Activated T-helper 1 cell treated with Interleukin-2 at 50 U/mL for 16 hours (primary cell): ENCODE measurements around the gene RASSF4.
"Not testable (repeated sequence)": the region's sequence is repeated elsewhere in the genome, so short reads cannot be mapped to it uniquely, and the experiment has no call there.

Experiments used
- DNase-seq: peaks from one replicate; pipeline ENCODE4 v3.0.0-alpha.2; 2020; ENCODE audit warnings: low read depth

RASSF4 gene

GRCh38 chr10:45006276-45007030 lies 46.9 kb downstream of the RASSF4 start:
- no peak for DNase-seq

- DNase-seq, result no peak
Observed at GRCh38 chr10:45008524-45009161, 49.0 kb downstream of the RASSF4 start.

- not testable (repeated sequence) for DNase-seq
Observed at GRCh38 chr10:45014557-45014956, 55.0 kb downstream of the RASSF4 start.

- no peak for DNase-seq
Observed at GRCh38 chr10:45015590-45015989, 56.0 kb downstream of the RASSF4 start.

- no peak for DNase-seq
Observed at GRCh38 chr10:45023426-45023825, 63.8 kb downstream of the RASSF4 start.

GRCh38 chr10:45034301-45034700 lies 74.7 kb downstream of the RASSF4 start:
- no peak for DNase-seq

GRCh38 chr10:45035673-45036072 lies 76.1 kb downstream of the RASSF4 start:
- DNase-seq, result no peak

GRCh38 chr10:45040921-45041542 lies 81.4 kb downstream of the RASSF4 start:
- DNase-seq, result no peak

GRCh38 chr10:45044290-45044689 lies 84.7 kb downstream of the RASSF4 start:
- no peak for DNase-seq
